GM04503 (cell line): ENCODE measurements around the gene SLC1A2.

ENCODE experiments used
- DNase-seq: peaks from one replicate; pipeline ENCODE4 v3.0.0-alpha.2; 2012; ENCODE audit warnings: low read depth

Gene SLC1A2

DNA sequence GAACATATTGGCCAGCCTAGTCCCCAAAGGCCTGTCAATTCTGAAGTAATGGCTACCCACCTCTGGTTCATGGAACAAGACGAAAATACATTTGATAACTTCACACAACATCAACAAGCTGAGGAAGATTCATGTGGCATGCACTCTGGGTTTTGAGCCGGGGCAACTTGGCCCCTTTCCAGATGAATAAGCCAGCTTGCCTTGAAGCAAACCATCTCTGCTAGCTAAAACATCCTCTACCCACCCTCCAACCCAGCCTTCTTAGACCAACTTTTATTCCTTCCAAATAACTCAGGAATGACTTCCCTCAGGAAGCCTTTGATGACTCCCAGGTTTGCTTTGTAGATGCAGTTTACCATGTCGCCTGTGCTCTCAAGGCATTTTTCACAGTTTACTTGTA lies 94.4 kb downstream of the SLC1A2 start:
- no peak for DNase-seq

DNA sequence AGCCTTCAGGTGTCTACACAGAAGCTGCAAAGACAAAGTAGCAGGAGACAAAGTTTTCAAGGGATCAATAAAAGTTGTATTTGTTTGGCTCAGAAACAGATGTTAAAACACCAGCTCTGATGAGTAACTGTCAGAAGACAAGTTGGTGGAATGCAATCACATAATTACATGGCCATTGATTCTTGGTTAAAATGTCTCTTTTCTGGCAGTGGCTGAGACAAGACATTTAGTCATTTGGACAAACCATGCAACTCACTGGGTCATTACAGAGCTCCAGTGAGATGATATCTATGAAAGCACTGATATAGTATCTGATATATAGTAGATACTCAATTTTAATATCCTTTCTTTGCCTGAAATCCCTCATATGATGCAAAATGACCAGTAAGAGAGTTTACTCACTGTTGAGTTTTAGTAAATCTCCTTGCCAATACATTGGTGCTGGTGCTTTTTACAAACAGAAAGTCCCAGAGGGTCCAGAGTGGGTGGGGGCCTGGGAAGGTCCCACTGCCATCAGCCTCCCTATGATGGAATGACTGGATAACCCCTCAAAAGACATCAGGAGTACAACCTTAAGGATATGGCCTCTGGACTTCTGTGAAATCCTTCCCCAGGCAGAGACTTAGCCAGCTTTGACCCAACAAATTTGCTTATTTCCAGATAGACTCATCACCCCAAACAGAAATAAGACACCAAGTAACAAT lies 95.0 kb downstream of the SLC1A2 start:
- no peak for DNase-seq

DNA sequence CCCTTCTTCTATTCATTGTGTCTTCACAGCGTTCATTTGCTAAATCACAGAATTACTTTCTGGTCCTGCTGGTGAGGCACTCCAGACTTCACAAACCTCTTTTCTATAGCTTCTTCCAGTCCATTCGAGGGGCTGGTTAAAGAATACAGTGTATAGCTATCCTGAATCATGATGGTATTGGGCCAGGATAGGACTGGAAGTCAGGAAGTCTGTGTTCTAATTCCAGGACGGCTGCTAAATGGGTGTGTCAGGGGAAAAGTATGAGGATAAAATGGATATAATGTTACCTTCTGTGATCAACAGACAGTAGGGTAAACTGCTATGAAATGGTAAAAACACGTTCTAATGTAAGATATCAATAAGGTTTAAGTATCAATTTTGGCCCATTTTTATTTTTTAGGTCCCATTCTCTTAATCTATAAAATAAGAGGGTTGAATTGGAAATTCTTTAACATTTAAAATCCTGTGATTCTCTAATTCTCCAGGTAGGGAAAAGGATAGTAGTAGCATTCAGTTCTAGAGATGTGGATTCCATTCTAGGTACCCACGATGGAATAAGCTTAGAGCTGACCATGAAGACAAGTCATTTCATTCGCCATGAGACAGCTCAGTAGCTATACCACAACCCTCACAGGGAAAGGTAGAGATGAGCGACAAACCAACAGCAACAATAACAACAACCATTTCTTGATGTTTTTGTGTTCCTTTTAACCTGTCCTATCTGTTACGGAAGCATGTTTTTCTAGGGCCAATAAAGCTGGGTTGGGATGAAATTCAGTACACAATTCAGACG lies 96.1 kb downstream of the SLC1A2 start:
- DNase-seq: no peak

DNA sequence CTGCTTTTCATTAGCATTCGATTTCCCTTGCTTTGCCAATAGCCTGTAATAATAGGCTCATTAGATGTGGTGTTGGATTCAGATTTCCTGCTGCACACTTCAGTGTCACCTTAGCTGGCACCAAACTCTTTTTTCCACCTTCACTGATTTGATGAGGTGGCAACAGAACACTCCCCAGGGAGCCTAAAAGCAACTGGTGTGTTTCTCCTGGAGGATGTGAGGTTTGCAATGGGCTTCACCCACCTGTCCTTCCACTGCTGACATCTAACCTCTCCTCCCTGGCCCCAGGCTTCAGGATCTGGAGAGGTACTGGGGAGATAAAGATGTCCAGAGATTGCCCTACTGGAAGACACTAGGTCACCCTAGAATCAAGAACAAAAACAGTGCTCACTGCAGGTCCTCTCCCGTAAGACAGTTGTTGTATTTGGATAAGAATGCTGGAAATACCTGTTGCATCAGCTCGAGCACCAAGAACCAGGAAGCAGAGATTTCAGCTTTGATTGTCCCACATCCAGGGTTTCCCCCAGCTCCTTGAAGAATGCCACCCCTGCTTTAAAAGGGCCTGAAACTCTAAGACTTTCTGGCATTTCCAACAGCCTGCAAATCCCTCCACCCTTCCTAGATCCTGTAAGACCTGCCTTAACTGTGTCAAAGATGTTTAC lies 96.9 kb downstream of the SLC1A2 start:
- DNase-seq: no peak

DNA sequence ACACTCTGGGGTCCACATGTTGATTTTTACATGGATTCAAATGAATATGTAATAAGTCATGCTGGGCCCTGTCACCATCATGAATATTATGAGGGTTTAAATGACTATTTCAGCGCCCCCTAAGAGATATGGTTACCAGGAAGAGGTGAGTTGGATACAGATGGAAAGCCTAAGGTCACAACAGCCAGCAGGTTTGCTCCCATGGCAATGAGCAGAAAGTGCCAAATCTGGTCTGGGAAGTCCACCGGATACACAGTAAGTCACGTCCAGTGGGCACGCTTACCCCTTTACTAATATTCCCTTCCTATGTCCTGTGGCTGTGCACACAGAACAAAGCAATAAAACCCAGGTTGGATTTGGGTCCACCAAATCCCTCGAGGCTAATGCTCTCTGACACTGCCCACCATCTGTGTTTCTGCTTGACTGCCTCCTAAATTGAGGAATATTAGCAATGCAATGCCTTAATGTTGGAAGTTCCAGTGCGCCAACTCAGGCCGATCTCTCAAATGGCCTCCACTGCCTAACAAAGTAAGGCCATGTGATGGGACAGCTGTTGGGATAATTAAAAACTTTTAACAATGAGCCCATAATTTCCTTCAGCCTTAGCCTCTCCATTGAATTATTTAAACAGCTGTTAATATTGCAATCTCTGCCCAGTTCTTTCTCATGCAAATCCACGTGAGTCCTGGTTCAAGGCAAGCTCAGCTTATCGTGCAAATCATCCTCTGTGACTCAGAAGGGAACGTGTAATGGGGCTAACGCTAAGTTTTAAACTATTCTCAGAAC lies 97.6 kb downstream of the SLC1A2 start:
- peak; percentile 87 for DNase-seq

DNA sequence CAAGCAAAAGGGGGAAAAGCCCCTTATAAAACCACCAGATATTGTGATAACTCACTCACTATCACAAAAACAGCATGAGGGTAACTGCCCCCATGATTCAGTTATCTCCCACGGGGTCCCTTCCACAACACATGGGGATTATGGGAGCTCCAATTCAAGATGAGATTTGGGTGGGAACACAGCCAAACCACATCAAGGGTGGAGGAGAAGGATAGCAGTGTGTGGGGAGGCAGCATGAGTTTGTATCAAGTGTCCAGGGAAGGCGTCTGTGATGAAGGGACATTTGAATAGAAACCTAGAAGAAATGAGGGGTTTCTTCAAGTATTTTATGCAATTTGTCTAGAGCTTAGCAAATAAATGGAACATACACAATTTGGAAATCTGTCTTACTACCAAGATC lies 98.2 kb downstream of the SLC1A2 start:
- no peak for DNase-seq

DNA sequence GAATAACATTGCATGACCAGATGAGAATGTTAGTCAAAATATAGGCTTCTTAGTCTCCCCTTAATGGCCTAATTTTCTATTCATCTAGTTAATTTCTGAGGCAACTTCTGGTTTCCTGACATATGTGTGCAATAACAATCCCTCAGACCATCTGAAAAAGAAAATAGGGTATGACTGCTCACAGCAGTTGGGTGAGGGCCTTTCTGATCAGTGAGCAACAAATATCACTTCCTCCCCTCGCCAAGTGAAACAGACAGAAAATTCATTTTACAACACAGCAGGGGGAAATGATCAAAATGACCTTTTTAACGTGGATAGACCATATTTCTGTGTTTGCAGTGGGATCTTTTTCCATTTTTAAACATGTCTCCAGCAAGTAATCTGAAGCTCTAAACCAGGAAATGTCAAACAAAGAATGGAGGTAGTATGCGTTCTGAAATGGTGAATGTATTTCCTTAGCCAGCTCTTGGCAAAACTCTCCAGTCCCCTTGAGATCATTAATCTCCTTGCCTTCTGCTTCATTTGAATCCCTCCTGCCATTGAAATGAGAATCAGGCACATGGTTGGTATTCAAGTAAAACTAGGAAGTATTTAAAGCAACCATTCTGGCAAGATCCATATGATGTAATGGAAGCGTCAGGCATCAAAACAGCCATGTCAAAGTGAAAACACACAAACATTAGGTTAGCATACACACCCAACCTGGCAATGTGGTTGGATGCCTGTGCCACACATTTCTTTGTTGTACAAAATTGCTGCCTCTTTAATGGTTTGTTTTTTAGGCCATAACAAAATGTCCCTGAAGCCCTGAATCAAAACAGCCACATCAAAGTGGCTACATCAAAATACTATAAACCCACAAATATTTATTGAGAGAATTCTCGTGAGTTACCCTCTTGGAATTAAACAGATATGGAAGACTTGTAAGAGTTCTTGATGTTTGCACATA lies 100.1 kb downstream of the SLC1A2 start:
- no peak for DNase-seq

DNA sequence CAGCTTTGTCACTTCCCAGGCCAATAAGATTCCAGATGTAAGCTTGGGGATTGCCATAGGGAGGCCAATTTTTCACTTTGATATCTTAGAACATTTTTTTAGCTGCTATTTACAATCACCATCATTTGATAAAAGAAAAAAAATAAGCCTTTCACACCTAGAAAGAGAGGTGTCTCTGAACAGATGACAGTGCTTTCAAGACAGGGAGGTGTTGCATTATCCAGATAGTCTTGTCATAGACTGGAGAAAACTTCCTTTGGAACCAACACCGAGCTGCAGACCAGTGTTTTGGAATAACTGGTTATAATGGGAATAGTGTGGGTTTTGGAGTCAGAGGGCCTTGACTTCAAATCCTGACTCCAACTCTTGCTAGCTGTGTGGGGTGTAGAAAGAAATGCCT lies 101.0 kb downstream of the SLC1A2 start:
- no peak for DNase-seq

DNA sequence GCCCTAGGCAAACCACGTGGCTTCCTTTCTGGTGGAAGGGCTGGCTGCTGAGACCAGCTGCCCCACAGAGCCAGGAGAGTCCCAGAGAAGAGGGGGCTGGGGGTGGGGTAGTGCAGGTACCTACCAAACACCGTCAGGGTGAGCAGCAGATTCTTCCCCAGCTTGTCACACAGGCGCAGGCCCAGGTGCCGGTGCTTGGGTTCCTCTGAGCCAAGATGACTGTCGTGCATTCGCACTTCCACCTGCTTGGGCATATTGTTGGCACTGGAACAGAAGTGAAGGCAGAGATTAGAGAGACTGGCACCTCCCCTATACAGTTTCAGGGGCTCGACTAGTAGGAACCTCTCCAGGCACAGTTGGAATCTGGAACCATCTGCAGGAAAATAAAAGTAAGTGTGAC lies 102.1 kb downstream of the SLC1A2 start:
- DNase-seq: no peak

DNA sequence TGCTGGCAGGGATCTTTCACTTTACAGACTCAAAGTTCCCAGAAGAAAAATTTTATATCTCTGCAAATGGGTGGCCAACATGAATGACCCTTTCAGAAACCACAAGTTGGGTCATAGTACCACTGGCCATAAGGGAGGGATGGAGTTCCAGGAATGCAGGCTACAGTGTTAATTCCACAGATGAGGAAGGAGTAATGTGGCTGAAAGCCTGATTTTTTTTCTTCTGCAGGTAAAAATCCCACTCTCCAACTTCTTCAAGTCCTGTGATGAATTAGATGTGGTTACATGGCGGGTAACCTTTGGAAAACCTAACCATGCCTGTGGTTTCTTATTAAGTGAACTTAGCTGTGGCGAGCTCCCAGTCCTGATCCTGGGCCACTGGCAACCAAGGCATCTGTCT lies 103.2 kb downstream of the SLC1A2 start:
- DNase-seq: no peak

DNA sequence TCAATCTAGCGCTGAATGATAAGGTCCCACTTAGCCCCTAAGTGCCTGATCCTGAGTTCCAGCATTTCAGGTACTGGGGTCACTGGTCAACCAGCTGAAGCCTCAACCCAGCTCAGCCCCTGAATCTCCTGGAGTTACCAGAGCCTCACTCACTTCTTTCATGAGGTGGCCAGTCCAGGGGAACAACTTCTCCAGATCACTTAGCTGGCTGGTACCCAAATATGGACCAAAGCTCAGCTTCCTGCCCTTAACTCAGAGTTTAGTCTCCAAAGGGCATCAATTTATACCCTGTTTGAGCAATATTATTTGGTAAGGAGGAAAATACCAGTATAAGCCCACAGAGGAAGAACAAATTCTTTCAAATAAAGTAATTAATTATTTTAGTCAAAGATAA lies 105.6 kb downstream of the SLC1A2 start:
- no peak for DNase-seq

DNA sequence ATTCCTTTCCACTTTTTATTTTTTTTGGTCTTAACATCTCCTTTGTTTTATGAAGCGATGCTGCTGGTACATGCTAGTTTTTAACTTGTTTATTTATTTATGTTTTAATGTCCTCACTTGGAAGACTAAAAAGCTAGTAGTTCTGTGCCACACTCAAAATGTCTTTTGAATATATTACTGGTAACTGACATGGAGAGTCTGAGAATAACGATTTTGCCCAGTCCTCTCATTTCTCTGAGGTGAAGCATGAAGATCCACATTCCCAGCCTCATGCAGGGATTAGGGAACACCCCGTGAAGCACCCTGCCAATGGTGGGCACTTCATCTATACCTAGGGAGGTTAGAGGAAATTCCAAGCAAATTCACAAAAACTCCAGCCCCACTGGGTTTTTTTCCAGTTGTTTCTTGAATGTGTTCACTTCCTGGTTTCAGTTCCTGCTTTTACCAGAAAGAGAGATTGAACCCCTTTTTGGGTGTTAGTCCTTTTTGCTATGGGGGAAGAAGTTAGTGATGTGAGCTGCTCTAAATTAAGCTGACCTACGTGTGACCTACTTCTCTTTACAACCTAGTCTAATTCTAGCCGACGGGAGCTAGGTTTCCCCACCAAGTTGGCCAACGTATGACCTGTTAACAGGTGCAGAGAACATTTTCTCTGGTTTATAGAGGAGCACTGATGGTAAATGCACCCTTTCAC lies 106.1 kb downstream of the SLC1A2 start:
- DNase-seq: no peak

DNA sequence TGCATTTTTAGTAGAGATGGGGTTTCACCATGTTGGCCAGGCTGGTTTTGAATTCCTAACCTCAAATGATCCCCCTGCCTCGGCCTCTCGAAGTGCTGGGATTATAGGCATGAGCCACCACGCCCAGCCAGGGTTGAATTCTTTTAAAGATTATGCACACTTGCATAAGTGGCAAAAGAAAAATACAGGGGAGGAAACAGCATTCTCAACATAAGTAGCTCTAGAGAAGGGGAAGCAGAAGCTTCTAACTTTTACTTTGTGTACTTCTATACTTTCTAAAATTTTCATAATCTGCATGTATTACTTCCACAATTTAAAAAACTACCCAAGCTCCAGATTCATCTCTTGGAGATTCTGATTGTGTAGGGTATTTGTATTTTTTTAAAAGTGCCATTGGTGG lies 108.0 kb downstream of the SLC1A2 start:
- no peak for DNase-seq

DNA sequence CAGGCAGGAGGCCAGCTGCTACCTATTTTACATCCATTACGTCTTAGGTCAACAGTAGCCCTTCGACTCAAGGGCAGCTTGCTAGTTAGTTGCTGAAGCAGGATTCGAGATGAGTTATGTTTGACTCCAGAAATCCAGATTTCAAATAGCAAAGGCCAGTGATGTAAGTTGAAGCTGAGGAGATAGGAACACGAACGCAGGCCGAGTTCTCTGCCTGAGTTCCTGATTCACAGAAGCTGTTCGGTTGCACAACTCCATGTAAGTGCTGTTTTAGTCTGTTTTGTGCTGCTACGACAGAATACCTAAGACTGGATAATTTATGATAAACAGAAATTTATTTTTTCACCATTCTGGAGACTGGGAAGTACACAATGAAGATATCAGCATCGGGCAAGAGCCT lies 111.2 kb downstream of the SLC1A2 start:
- no peak for DNase-seq

DNA sequence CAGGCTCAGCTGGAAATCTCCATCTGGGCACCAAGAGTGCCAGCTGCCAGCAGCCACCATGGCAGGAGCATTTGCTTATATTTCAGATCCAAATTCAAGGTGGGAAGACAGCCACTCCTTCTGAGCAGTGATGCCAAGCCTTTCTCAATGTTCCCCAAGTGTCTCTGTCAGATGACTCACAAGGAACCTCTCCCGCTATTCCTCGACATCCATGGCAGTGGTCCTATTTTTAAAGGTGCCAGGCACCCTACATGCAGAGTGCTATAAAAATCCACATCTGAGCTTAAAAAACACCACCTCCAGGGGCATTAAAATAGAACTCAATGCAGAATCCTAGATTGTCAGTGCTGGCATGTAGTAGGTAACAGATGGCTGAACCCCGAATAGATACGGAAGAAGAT lies 112.1 kb downstream of the SLC1A2 start:
- DNase-seq: no peak

DNA sequence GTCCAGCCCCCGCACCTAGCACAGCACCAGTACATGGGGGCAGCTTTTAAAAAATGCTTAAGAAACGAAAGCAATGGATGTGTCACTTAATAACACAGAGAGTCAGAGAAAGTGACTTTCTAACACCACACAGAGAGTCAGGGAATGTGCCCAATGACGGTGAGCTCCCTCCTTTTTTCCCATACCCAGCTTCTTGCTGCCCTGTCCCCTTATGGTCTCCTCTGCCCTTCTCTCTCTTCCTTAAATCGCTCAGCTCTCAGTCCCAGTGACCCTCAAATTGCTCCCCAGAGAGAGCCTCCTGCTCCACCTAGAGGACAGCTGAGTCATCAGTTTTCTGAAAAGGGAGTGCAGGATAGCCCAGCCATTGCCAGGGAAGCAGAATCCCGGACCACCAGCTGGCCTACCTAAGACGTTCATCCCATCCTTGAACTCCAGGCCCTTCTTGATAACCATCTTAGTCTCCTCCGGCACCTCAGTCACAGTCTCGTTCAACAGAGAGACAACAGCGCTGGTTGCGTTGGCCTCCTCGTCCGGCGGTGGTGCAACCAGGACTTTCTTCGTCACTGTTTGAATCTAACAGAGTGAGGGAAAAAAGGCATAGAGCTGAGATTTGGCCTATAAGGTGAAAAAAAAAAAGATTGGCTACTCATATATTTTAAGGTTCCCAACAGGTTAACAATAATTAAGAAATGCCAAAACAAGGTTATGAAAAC lies 113.5 kb downstream of the SLC1A2 start:
- DNase-seq: no peak

DNA sequence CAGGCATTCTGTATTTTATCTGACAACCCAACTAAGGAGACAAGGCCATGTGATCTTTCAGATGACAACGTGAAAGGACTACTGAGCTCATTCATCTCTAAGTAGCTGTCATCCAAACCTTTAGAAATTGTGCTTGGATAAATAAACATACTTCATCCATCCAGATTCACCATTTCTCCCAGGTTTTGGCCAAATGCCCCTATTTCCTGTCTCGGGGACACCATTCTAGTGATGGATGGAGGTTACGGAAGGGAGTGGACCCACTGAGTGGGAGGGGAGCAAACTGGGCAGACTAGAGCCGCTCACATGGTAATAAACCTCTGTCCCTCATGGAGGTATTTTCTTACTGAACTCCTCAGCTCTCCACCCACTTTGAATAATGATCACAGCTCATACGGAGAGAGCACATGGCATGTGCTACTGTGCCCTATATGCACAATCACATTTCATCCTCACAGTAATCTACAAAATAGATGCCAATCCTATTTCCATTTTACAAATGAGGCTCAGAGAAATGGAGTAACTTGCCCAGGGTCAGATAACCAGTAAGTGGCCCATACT lies 114.4 kb downstream of the SLC1A2 start:
- DNase-seq: no peak

DNA sequence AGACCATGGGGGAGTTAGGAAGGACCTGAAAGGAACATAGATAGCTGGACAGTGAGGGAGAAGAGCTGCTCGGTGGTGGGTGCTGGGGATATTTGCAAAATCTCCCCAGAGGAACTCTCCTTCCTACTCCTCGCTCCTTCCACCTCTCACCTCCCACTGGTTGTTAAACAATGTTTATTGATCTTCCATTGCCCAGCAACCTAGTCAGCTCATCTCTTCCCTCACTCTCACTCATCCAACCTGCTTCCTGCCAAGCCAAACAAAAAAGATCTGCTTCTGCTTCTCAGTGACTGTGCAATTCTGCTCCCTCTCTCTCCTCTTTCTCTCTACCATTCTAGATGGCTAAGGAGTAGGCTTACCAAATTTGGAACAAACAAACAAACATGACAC lies 115.0 kb downstream of the SLC1A2 start:
- peak; percentile 60 for DNase-seq

DNA sequence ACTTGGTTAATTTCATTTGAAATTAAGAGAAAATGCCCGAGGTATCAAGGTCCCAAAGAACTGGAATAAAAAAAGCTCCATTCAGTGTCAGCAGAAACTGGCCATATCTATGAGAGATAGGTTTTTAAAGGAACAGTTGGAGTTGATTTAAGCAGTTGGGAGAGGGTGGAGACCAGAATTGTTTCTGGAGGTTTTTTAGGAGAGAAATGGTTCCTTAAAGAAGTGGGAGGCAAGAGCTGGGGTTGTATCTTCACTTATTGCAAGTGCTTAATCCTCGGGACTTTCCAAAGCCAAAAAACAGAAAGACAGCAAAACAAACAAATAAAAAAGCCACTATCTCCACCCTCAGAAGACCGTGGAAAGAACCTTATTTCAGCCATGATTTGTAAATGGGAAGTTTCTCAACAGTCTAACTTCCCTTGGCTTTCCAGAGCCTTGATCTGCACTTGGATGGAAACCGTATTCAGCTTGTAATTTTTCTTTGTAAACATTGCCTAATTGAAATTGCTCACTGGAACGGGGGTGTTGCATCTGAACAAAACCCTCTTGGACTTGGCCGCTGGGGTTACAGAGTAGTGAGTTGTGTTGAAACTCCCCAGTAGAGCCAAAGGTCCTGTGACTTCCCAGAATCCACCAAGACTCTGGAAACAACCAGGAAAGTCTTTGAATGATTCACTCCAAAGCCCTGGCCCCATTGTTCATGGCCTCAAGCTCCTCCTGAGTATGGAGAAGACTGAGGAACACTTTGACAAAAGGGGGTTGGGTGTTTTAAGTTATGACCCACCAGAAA lies 115.6 kb downstream of the SLC1A2 start:
- peak; percentile 78 for DNase-seq
